Activated naive CD8-positive, alpha-beta T cell (primary cell): ENCODE data around the gene SMC1A.
"Not testable (repeated sequence)": the region's sequence is repeated elsewhere in the genome, so short reads cannot be mapped to it uniquely, and the experiment has no call there.

Source experiments
- H3K27ac Mint-ChIP-seq: one replicate; pipeline ENCODE4 v1.8.0; 2021; ENCODE audit warnings: mixed read lengths
- H3K27me3 Mint-ChIP-seq: one replicate; pipeline ENCODE4 v1.8.0; 2021; ENCODE audit warnings: mixed read lengths
- H3K36me3 Mint-ChIP-seq: one replicate; pipeline ENCODE4 v1.8.0; 2021; ENCODE audit warnings: mixed read lengths
- H3K4me1 Mint-ChIP-seq: one replicate; pipeline ENCODE4 v1.8.0; 2021; ENCODE audit warnings: low read depth, mixed read lengths
- H3K4me3 Mint-ChIP-seq: one replicate; pipeline ENCODE4 v1.8.0; 2021; ENCODE audit warnings: mild to moderate bottlenecking, mixed read lengths
- H3K9me3 Mint-ChIP-seq: one replicate; pipeline ENCODE4 v1.8.0; 2021; ENCODE audit warnings: low read depth, mixed read lengths

The SMC1A gene

GRCh38 chrX:53422086-53422860 lies at the start of gene SMC1A:
TSS of gene SMC1A (minus strand) at chrX:53422654. CDS start at chrX:53422600, 54 bp downstream.
- Mint-ChIP-seq H3K9me3 (no peaks in the 10 kb centered on the region), H3K27ac (peak within 1 kb of the TSS; percentile 96), H3K27me3 (no peaks in the 10 kb centered on the region), H3K4me3 (peak within 1 kb of the TSS; percentile 90), H3K36me3 (peaks cover 2% of the 10 kb centered on the region), H3K4me1 (peaks cover 25% of the 10 kb centered on the region)

GRCh38 chrX:53471346-53471745 lies 48.9 kb upstream of the SMC1A start:
- no peaks in the 10 kb centered on the region for H3K36me3 Mint-ChIP-seq
- H3K27me3 Mint-ChIP-seq: no peaks in the 10 kb centered on the region
- H3K9me3 Mint-ChIP-seq: no peaks in the 10 kb centered on the region
- no peaks in the 10 kb centered on the region for H3K4me1 Mint-ChIP-seq
- H3K4me3 Mint-ChIP-seq: no peak overlapping the region
- no peak overlapping the region for H3K27ac Mint-ChIP-seq

GRCh38 chrX:53468659-53469058 lies 46.2 kb upstream of the SMC1A start:
- not testable (repeated sequence) for H3K4me3 Mint-ChIP-seq, H3K4me1 Mint-ChIP-seq, H3K9me3 Mint-ChIP-seq, H3K36me3 Mint-ChIP-seq, H3K27ac Mint-ChIP-seq, H3K27me3 Mint-ChIP-seq

GRCh38 chrX:53458082-53458481 lies 35.6 kb upstream of the SMC1A start:
- Mint-ChIP-seq H3K27me3 (peaks cover 5% of the 10 kb centered on the region), H3K4me3 (no peak overlapping the region), H3K36me3 (no peaks in the 10 kb centered on the region), H3K9me3 (no peaks in the 10 kb centered on the region), H3K4me1 (no peaks in the 10 kb centered on the region), H3K27ac (no peak overlapping the region)

- Mint-ChIP-seq H3K4me1 (no peaks in the 10 kb centered on the region), H3K4me3 (no peak overlapping the region), H3K27me3 (peaks cover 5% of the 10 kb centered on the region), H3K27ac (no peak overlapping the region), H3K9me3 (no peaks in the 10 kb centered on the region), H3K36me3 (no peaks in the 10 kb centered on the region)
Measured at GRCh38 chrX:53456254-53456653, 33.8 kb upstream of the SMC1A start.

- H3K36me3 Mint-ChIP-seq: no peaks in the 10 kb centered on the region
- H3K27ac Mint-ChIP-seq: no peak overlapping the region
- no peaks in the 10 kb centered on the region for H3K9me3 Mint-ChIP-seq
- peaks cover 5% of the 10 kb centered on the region for H3K27me3 Mint-ChIP-seq
- H3K4me1 Mint-ChIP-seq: no peaks in the 10 kb centered on the region
- H3K4me3 Mint-ChIP-seq: no peak overlapping the region
Measured at GRCh38 chrX:53452812-53453211, 30.4 kb upstream of the SMC1A start.

- Mint-ChIP-seq H3K4me3 (no peak overlapping the region), H3K36me3 (no peaks in the 10 kb centered on the region), H3K9me3 (no peaks in the 10 kb centered on the region), H3K27ac (no peak overlapping the region), H3K27me3 (no peaks in the 10 kb centered on the region), H3K4me1 (no peaks in the 10 kb centered on the region)
Measured at GRCh38 chrX:53449632-53450031, 27.2 kb upstream of the SMC1A start.

- Mint-ChIP-seq H3K27me3 (no peaks in the 10 kb centered on the region), H3K9me3 (no peaks in the 10 kb centered on the region), H3K4me1 (no peaks in the 10 kb centered on the region), H3K27ac (no peak overlapping the region), H3K36me3 (no peaks in the 10 kb centered on the region), H3K4me3 (no peak overlapping the region)
Measured at GRCh38 chrX:53447441-53447840, 25.0 kb upstream of the SMC1A start.

- Mint-ChIP-seq H3K27me3 (no peaks in the 10 kb centered on the region), H3K27ac (no peak overlapping the region), H3K4me3 (no peak overlapping the region), H3K4me1 (peaks cover 5% of the 10 kb centered on the region), H3K9me3 (no peaks in the 10 kb centered on the region), H3K36me3 (no peaks in the 10 kb centered on the region)
Measured at GRCh38 chrX:53445977-53446376, 23.5 kb upstream of the SMC1A start.

- H3K4me1 Mint-ChIP-seq: peaks cover 8% of the 10 kb centered on the region
- no peaks in the 10 kb centered on the region for H3K9me3 Mint-ChIP-seq
- H3K27me3 Mint-ChIP-seq: no peaks in the 10 kb centered on the region
- no peaks in the 10 kb centered on the region for H3K36me3 Mint-ChIP-seq
- peak overlapping the region; percentile 23 for H3K4me3 Mint-ChIP-seq
- no peak overlapping the region for H3K27ac Mint-ChIP-seq
Measured at GRCh38 chrX:53442322-53442631, 19.8 kb upstream of the SMC1A start.

GRCh38 chrX:53441531-53442321 lies 19.3 kb upstream of the SMC1A start:
- Mint-ChIP-seq H3K4me3 (peak overlapping the region; percentile 82), H3K27ac (no peak overlapping the region), H3K27me3 (no peaks in the 10 kb centered on the region), H3K4me1 (peaks cover 8% of the 10 kb centered on the region), H3K9me3 (no peaks in the 10 kb centered on the region), H3K36me3 (no peaks in the 10 kb centered on the region)

- Mint-ChIP-seq H3K36me3 (no peaks in the 10 kb centered on the region), H3K9me3 (no peaks in the 10 kb centered on the region), H3K27ac (peak overlapping the region; percentile 76), H3K27me3 (no peaks in the 10 kb centered on the region), H3K4me1 (peaks cover 12% of the 10 kb centered on the region), H3K4me3 (peak overlapping the region; percentile 82)
Measured at GRCh38 chrX:53440621-53441517, 18.4 kb upstream of the SMC1A start.

GRCh38 chrX:53440101-53440500 lies 17.6 kb upstream of the SMC1A start:
- Mint-ChIP-seq H3K4me3 (peak overlapping the region; percentile 70), H3K9me3 (no peaks in the 10 kb centered on the region), H3K27ac (peak overlapping the region; percentile 76), H3K27me3 (no peaks in the 10 kb centered on the region), H3K36me3 (no peaks in the 10 kb centered on the region), H3K4me1 (peaks cover 13% of the 10 kb centered on the region)

- Mint-ChIP-seq H3K4me1 (peaks cover 23% of the 10 kb centered on the region), H3K27ac (no peak overlapping the region)
Measured at GRCh38 chrX:53438832-53439230, 16.4 kb upstream of the SMC1A start.

More at GRCh38 chrX:53438832-53439230, 16.4 kb upstream of the SMC1A start:
- H3K9me3 Mint-ChIP-seq: no peaks in the 10 kb centered on the region
- H3K27me3 Mint-ChIP-seq: no peaks in the 10 kb centered on the region
- no peak overlapping the region for H3K4me3 Mint-ChIP-seq
- H3K36me3 Mint-ChIP-seq: peaks cover 2% of the 10 kb centered on the region
